GM21786 (cell line): ENCODE measurements around the gene MRPL9.

ENCODE experiments used
- ATAC-seq: cut with Tn5 transposase; IDR thresholded peaks from one replicate; pipeline ENCODE4 v1.9.1; 2021; ENCODE audit not compliant: unreplicated experiment

MRPL9 gene

GRCh38 chr1:151713044-151713443, 50.3 kb downstream of the MRPL9 start:
- ATAC-seq: no peak

- no peak for ATAC-seq
These were observed 51.3 kb downstream of the MRPL9 start for GRCh38 chr1:151711951-151712350.

GRCh38 chr1:151711044-151711800, 52.1 kb downstream of the MRPL9 start:
- no peak for ATAC-seq

DNA sequence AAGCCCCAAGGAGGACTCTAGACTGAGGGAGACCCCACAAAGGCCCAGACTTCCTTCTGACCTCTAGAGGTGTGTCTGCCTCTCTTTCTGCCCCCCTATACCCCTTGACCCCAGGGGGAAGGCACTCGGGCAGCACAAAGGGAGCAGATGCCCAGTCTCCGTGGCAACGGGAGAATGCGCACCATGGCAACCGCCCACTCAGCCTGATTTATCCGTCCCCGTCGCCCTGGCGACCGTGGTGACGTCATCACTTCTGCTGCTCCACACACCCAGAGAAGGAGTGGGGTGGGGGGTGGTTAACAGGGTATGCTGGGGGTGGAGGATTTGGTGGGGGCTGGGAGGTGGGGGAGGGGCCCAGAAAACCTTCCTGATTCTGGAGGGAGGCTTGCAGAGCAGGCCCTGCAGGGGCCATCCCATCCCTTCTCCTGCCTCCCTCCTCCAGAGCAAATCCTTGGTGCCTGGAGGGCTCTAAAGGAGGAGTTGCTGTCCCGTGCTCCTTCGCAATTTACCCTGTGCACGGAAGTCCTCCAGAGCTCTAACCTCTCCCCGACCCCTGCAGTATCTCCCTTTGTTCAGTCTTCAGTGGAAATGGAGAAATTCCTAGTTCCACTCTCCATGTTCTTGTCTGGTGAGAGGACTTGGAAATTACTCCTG, 53.0 kb downstream of the MRPL9 start:
- no peak for ATAC-seq
